CD4-positive, alpha-beta T cell treated with Interferon gamma for 1 hour (primary cell): ENCODE results near the gene ILDR2.
A peak's percentile ranks its signal among the peaks of the same experiment; 100 is the strongest.
"Not testable (repeated sequence)": the region's sequence is repeated elsewhere in the genome, so short reads cannot be mapped to it uniquely, and the experiment has no call there.

Experiments used
- DNase-seq: peaks from one replicate; pipeline ENCODE4 v3.0.0-alpha.2; 2020

ILDR2 gene

GRCh38 chr1:166882893-166883292 is 92.4 kb downstream of the ILDR2 start:
- no peak for DNase-seq

- not testable (repeated sequence) for DNase-seq
Measured at GRCh38 chr1:166878173-166878917, 97.0 kb downstream of the ILDR2 start.

GRCh38 chr1:166876540-166876838 is 98.9 kb downstream of the ILDR2 start:
- DNase-seq: no peak

- DNase-seq: peak; percentile 97
Measured at GRCh38 chr1:166875734-166876539, 99.4 kb downstream of the ILDR2 start, which contains the start of gene TADA1. Gene TADA1, minus strand, starts transcription at chr1:166876264. Its CDS starts 31 bp downstream, at chr1:166876233.

GRCh38 chr1:166875302-166875733 is 100.0 kb downstream of the ILDR2 start:
- no peak for DNase-seq

- DNase-seq: no peak
Measured at GRCh38 chr1:166874464-166874863, 100.9 kb downstream of the ILDR2 start.

GRCh38 chr1:166870584-166870983 is 104.8 kb downstream of the ILDR2 start:
- no peak for DNase-seq

- DNase-seq: no peak
Measured at GRCh38 chr1:166869318-166870099, 105.8 kb downstream of the ILDR2 start.

- no peak for DNase-seq
Measured at GRCh38 chr1:166868639-166869038, 106.7 kb downstream of the ILDR2 start.

- no peak for DNase-seq
Measured at GRCh38 chr1:166865926-166866325, 109.4 kb downstream of the ILDR2 start.

GRCh38 chr1:166859597-166859996 is 115.7 kb downstream of the ILDR2 start:
- no peak for DNase-seq

GRCh38 chr1:166858726-166859419 is 116.5 kb downstream of the ILDR2 start:
- DNase-seq: no peak
